Measurements from ENCODE around the gene TNFRSF8.
A peak's percentile ranks its signal among the peaks of the same experiment; 100 is the strongest.
"Not testable (repeated sequence)": the region's sequence is repeated elsewhere in the genome, so short reads cannot be mapped to it uniquely, and the experiment has no call there.

Gene TNFRSF8

DNA sequence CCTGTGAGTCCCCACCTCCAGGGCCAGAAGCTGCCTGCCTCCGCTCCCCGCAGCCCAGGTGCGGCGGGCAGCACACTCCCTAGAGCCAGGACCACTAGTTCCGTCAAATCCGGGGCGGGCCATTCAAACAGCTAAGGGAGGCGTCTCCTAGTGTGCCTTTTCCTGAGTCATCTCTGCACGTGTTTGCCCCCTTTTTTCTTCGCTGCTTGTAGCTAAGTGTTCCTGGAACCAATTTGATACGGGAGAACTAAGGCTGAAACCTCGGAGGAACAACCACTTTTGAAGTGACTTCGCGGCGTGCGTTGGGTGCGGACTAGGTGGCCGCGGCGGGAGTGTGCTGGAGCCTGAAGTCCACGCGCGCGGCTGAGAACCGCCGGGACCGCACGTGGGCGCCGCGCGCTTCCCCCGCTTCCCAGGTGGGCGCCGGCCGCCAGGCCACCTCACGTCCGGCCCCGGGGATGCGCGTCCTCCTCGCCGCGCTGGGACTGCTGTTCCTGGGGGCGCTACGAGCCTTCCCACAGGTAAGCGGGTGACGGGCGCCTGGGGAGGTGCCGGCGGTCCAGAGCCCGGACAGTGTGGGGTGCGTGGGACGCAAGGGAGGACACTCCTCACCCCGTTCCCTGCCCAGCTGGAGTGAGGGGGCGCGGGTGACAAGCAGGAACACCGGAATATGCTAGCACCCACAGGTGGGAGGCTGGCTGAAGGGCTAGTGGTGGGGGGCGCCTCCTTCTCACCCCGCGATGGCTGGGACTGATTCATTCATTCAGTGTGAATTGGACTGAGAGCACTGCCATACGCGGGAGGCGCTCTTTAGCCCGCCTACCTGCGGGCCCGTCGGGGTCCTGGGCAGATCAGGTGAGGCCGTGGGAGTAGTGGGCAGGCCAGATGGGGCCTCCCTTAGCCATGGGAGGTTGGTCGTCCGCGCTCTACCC is at the start of gene TNFRSF8:
Gene TNFRSF8, plus strand, starts transcription at position 163 of the 932 bp plus-strand sequence. Its CDS starts 296 bp downstream, at position 459.
- no peak for DNase-seq

DNA sequence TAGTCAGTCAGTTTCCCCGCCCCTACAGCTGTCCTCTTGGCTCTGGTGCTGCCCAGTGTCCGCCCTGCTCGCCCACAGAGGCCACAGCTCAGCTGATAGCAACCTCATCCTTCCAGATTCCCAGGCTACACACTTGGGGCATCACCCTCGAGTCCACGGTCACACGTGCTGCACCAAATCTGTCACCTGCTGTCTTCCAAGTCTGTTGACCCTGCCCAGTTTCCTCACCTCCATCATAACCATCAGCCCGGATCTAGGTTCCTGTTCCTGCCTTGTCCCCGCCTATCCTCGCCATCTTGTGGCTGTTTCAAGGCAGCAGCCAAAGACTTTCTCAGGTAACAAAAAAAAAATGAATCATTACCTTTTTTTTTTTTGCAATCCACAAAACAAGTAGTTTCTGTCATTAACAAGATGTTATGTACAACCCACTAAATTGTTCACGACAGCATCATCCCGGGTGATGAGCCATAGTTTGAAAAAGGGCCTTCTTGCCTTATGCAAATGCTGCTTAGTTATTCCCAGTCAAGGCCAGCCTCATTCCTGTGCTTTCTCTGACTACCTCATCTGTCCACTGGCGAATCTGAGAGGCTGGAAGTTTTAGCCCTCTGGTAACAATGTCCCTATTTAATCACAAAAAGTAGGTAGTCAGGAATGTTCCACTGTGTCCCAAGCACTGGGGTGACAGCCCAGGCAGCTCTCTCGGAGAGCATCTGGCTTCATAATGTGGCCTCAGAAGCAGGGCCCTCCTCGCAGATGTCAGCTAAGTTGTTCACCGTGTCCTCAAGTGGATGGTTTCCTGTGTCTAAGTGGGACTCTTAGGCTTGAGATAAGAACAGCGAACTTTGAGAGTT is 48.7 kb upstream of the TNFRSF8 start:
- peak; percentile 81 for DNase-seq

GRCh38 chr1:12015001-12015491 is 48.1 kb upstream of the TNFRSF8 start:
- no peak for DNase-seq

DNA sequence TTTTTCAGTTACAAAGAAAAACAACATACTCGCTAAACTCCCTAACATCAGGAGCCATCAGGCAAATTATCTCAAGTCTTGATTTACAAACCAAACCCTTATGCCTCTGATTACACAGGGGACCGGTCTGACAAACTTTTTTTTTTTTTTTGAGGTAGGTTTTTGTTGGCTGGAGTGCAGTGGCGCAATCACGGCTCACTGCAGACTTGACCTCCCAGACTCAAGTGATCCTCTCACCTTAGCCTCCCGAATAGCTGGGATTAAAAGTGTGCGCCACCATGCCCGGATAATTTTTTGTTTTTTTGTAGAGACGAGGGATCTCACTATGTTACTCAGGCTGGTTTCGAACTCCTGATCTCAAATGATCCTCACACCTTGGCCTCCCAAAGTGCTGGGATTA is 47.6 kb upstream of the TNFRSF8 start:
- no peak for DNase-seq

GRCh38 chr1:12016182-12016581 is 46.9 kb upstream of the TNFRSF8 start:
- DNase-seq = no peak

DNA sequence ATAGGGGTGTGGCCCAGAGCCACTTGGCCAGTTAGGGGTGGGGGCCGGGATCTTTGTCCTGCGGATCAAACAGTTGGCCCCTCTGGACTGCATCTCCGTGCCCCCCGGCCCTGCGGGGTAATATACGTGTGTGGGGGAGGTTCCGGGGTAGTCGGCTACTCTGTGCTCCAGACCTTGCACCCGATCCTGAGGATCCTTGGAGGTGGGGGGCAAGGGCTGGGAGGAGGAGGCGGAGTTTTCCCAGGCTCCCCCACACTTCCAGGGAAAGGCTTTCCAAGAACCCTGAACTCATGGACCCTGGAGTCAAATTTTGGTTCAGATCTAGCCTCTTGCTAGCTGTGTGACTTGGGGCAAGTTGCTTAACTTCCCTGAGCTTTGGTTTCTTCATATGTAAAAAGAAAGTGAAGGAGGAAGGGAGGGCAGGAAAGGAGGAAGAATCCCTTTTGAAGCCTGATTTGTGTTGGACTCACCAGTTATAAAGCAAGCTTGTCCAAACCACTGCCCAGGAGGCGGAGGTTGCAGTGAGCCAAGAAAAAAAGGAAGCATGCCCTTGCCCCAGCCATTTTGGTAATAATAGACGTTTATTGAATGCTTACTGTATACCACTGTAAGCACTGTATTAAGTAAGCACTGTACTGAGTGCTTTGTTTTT is 43.1 kb upstream of the TNFRSF8 start:
- DNase-seq = no peak

DNA sequence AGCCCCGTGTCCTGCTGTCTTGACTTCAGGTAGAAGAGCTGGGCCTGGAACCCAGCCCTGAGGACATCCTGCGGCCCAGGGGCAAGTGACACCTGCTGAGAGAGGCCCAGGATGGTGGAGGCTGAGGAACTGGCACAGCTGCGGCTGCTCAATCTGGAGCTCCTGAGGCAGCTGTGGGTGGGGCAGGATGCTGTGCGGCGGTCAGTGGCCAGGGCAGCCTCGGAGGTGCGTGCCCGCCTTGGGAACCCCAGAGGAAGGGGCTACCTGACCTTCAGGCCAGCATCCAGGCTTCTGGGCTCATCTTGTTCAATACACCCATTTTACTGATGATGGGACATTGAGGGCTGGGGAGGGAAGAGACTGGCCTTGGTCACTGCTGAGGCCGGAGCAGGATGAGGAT is 41.5 kb upstream of the TNFRSF8 start:
- no peak for DNase-seq

- DNase-seq = no peak
Observed at GRCh38 chr1:12022036-12022435, 41.1 kb upstream of the TNFRSF8 start.

DNA sequence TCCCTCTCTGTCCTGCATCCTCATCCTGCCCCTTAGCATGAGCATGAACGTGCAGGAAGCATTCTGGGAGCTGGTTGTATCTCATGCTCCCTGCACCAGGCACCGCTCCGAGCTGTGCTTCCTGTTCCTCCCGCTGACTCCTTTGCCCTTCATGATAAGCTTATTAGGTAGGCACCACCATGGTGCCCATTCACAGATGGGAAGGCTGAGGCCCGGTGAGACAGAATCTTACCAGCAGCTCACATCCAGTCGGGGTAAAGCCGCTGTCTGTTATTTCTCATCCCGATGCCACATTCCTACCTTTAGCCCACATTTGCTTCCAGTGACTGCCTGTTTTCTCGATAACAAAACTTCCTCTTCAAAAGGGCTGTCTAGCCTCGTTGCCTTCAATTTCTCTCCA is 36.5 kb upstream of the TNFRSF8 start:
- no peak for DNase-seq

GRCh38 chr1:12028248-12028647 is 34.9 kb upstream of the TNFRSF8 start:
- DNase-seq = no peak

DNA sequence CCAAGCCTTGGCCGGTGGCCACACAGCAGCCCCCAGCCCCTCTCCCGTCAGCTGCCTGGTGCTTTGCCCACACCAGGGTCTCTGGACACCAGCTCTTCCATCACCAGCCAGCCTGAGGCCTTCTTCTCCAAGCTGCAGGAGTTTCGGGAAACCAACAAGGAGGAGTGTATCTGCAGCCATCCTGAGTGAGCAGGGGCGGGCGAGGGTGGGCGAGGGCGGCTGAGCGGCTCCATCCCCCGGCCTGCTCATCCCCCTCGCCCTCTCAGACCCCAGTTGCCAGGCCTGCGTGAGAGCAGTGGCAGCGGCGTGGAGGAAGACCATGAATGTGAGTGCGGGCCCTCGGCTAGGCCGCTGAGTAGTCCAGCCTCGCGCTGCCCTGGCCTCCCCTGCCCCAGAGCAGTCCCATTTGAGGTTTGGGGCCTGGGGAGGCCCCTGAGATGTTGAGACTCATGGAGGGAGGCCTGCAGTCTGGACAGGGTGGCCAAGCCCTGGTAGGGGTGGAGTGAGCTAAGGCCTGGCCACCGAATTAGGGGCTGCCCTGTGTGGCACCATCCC is 34.1 kb upstream of the TNFRSF8 start:
- no peak for DNase-seq

DNA sequence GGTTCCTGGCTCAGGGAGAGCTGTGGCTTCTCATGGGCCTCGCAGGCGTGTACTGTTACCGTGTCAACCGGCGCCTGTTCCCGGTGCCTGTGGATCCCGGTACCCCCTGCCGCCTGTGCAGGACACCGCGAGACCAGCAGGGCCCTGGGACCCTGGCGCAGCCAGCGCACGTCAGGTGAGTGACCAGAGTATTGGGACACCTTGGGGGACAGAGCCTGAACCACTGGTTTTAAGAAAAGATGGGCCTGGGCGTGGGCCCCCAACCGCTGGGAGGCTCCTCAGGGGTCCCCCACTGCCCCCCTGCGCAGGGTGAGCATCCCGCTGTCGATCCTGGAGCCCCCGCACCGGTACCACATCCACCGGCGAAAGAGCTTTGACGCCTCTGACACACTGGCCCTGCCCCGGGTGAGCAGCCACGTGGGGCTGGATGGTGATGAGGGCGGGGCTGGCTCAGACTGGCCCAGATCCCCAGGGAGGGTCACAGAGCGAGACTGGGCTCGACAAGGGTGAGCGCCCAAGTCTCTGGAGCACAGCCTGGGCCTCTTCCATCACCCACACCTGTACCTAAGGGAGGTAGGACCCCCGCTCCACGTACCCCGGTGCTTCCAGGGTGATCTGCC is 33.3 kb upstream of the TNFRSF8 start:
- DNase-seq = no peak

DNA sequence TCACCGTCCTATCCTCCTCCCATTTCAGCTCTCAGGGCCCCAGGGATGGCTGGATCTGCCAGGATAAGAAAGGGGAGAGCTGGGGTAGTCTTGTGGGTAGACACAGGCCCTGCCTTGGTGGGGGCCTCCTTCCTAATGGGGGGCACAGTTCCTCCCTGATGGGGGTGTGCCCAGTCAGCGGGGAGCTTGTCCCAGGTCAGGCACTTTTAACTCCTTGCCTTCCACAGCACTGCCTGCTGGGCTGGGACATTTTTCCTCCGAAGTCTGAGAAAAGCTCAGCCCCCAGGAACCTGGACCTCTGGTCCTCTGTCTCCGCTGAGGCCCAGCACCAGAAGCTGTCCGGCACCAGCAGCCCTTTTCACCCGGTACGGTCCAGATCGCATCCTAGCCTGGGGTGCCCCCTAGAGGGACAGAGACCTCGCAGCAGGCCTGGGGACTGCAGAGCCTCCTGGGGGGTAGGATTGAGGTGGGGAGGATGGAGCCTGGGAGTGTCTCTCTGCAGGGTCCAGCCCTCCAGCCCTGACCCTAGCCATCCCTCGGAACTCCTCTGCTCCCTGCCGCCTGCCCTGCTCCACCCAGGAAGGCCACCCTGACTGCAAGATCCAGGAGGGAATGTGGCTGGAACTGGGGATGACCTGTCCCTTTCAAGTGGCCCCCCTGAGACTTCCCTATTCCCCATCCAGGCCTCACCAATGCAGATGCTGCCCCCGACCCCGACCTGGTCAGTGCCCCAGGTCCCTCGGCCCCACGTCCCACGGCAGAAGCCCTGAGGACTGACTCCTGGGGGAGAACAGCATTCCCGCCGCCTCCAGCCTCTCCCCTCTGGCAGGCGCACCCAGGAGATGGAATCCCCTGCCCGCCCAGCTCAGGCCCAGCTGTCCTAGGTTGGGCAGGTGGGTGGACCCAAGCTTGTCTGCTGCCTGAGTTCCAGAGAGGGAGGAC is 31.8 kb upstream of the TNFRSF8 start:
- DNase-seq = no peak

DNA sequence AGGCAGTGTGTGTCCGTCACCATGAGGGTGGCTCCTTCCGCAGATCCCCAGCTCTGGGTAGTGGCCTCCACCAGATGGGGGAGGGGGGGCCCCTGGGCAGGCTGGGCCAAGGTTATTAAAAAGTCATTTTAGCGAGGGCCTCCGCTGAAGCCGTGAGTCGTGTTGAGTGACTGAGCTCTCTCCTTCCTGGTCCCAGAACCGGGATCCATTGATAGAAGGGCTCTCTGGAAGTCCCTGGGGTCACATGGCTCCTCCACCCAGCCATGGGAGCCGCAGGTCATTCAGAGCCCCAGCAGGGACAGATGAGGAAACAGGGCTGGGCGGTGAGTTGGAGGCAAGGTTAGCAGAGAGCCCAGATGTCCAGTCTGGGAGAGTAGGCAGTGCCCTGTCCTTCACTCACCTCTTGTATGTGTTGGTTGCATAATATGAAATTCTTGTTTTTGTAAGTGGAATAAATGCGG is 30.9 kb upstream of the TNFRSF8 start:
- DNase-seq = no peak

DNA sequence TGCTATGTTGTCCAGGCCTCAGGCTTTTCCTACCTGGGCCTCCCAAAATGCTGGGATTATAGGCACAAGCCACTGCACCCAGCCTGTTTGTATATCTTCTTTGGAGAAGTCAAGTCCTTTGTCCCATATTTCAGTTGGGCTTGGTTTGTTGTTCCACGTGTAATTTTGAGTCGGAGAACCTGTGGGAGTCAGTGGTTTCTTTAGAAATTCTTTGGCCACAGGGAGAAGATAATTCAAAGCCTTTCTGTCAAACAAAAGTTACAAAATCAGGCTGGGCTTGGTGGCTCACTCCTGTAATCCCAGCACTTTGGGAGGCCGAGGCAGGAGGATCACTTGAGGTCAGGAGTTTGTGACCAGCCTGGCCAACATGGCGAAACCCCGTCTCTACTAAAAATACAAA is 29.7 kb upstream of the TNFRSF8 start:
- DNase-seq = not testable (repeated sequence)

DNA sequence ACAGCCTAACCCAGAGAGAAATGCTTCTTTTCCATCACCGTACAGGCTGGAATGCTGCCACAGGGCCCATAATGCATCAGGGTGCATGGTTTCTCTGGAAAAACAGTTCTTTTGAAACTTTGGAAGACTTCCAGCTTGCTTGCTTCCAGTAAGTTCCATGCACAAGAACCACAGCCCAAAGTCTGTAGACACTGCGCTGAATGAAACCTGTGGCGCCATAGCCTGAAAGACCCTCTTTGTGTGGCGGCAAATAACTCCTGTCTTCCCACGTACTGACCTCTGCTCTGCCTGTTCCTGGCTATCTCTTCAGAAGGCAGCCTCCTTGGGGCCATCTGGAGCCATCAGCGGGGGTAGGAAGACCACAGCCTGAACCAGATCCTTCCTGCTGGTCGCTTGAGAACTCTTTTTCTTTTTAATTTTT is 28.7 kb upstream of the TNFRSF8 start:
- no peak for DNase-seq

GRCh38 chr1:12035312-12035711 is 27.8 kb upstream of the TNFRSF8 start:
- DNase-seq = no peak

GRCh38 chr1:12037486-12038355 is 25.4 kb upstream of the TNFRSF8 start:
- DNase-seq = no peak

- DNase-seq = no peak
Observed at GRCh38 chr1:12038356-12039163, 24.5 kb upstream of the TNFRSF8 start.
